Measurements from ENCODE around the gene SMPDL3B. TPM values are rescaled to one million over a fixed set of nuclear protein-coding genes. Genes with fewer than 3 reads are reported as not detected.

The SMPDL3B gene
- total and polyA plus RNA-seq, 2 of the 4 experiments (the other 2 are of a cell fraction) = not detected

DNA sequence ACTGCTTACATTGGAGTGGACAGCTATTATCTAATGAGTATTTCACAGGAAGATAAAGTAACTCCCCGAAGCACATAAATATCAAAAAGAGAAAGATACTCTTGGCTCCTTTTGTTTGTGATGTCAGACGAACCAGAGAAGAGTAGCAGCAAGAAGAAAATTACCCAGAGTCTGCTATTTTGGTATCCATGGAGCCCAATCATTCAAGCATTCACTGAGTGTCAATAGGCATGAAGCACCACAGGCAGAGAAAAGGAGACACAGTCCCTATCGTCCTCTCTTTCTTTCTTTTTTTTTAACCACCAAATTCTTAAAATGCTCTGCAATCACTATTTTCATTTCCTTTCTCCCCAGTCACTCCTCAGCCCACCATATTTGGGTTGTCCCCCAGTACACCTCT is 40.3 kb upstream of the SMPDL3B start:
- no TSS peak for BruUV-seq (replicated peaks)

More for the DNA sequence above, 40.3 kb upstream of the SMPDL3B start:
- Histone ChIP-seq H2AK9ac (replicated peaks; ENCODE audit: low read depth, low read length, poor library complexity) (no peak overlapping the region), H2BK120ac (ENCODE audit: low read depth, low read length) (no peak overlapping the region), H4K20me1 (ENCODE audit: insufficient read depth, low read length) (no peaks in the 10 kb centered on the region), H3K4ac (ENCODE audit: low read depth, low read length) (no peak overlapping the region), H2AK5ac (ENCODE audit: low read depth, low read length) (no peak overlapping the region), H4K91ac (ENCODE audit: insufficient read depth, low read depth, low read length) (no peak overlapping the region), H4K5ac (ENCODE audit: low read depth, low read length) (no peak overlapping the region), H3K9ac (ENCODE audit: low read depth, low read length) (no peak overlapping the region), H2BK5ac (ENCODE audit: low read depth, low read length, poor library complexity, severe bottlenecking) (no peak overlapping the region), H3K18ac (ENCODE audit: low read depth, low read length) (no peak overlapping the region), H3K9me3 (ENCODE audit: control insufficient read depth, insufficient read depth, low read length) (no peaks in the 10 kb centered on the region), H3K36me3 (ENCODE audit: control insufficient read depth, insufficient read depth, low read length) (peaks cover 24% of the 10 kb centered on the region), H3K56ac (ENCODE audit: extremely low read depth, insufficient read depth, low read length) (no peak overlapping the region), H2AFZ (replicated peaks; ENCODE audit: low read length, poor library complexity) (no peak overlapping the region), H3K79me1 (ENCODE audit: low read depth in 1 of 2, low read length in 2 of 2) (no peaks in the 10 kb centered on the region; a peak in 1 of 4 replicates), H3K27ac (ENCODE audit: insufficient read depth, low read length) (no peak overlapping the region), H3K9me1 (ENCODE audit: insufficient read depth, low read length) (no peaks in the 10 kb centered on the region), H4K8ac (ENCODE audit: low read depth in 2 of 2, low read length in 2 of 2) (no peak overlapping the region), H3K4me3 (ENCODE audit: insufficient read depth, low read depth, low read length) (no peak overlapping the region), H3K14ac (replicated peaks; ENCODE audit: low read depth, low read length) (no peak overlapping the region), H3K23ac (ENCODE audit: low read depth, low read length) (no peak overlapping the region), H3K27me3 (ENCODE audit: control insufficient read depth, insufficient read depth, low read length) (no peaks in the 10 kb centered on the region), H2BK20ac (ENCODE audit: low read depth, low read length) (no peak overlapping the region), H2BK15ac (ENCODE audit: low read depth, low read length) (no peak overlapping the region), H3K4me2 (ENCODE audit: low read depth, low read length) (no peak overlapping the region), H3K4me1 (ENCODE audit: control insufficient read depth, insufficient read depth, low read length) (no peaks in the 10 kb centered on the region)
- dilution Hi-C loops (cut with HindIII; ENCODE audit: low sequenced_read_pairs, unreplicated experiment) (no loop called here), intact Hi-C loops (cut with micrococcal nuclease) (no loop called here), in situ Hi-C loops (cut with MboI; ENCODE audit: low sequenced_read_pairs) (no loop called here)
- ATAC-seq (ENCODE audit: low read depth) = no peak
- WGBS, 2 experiments (ENCODE audit: extremely low coverage in 2 of 2, insufficient read length in 1 of 2) = 95 to 100% methylated on average over 1 to 2 of the region's 3 CpGs
- TF ChIP-seq, protein P1, sequence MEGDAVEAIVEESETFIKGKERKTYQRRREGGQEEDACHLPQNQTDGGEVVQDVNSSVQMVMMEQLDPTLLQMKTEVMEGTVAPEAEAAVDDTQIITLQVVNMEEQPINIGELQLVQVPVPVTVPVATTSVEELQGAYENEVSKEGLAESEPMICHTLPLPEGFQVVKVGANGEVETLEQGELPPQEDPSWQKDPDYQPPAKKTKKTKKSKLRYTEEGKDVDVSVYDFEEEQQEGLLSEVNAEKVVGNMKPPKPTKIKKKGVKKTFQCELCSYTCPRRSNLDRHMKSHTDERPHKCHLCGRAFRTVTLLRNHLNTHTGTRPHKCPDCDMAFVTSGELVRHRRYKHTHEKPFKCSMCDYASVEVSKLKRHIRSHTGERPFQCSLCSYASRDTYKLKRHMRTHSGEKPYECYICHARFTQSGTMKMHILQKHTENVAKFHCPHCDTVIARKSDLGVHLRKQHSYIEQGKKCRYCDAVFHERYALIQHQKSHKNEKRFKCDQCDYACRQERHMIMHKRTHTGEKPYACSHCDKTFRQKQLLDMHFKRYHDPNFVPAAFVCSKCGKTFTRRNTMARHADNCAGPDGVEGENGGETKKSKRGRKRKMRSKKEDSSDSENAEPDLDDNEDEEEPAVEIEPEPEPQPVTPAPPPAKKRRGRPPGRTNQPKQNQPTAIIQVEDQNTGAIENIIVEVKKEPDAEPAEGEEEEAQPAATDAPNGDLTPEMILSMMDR (conservative IDR thresholded peaks at IDR 0.05; ENCODE audit: low read depth, low read length) = no peak
- TF ChIP-seq, protein P2, sequence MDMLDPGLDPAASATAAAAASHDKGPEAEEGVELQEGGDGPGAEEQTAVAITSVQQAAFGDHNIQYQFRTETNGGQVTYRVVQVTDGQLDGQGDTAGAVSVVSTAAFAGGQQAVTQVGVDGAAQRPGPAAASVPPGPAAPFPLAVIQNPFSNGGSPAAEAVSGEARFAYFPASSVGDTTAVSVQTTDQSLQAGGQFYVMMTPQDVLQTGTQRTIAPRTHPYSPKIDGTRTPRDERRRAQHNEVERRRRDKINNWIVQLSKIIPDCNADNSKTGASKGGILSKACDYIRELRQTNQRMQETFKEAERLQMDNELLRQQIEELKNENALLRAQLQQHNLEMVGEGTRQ (IDR thresholded peaks at IDR 0.05; ENCODE audit: low read depth, low read length) = no peak
- no peak for TF ChIP-seq MXI1 (IDR thresholded peaks at IDR 0.05; ENCODE audit: borderline replicate concordance, low read depth, low read length)
- TF ChIP-seq, protein P3, sequence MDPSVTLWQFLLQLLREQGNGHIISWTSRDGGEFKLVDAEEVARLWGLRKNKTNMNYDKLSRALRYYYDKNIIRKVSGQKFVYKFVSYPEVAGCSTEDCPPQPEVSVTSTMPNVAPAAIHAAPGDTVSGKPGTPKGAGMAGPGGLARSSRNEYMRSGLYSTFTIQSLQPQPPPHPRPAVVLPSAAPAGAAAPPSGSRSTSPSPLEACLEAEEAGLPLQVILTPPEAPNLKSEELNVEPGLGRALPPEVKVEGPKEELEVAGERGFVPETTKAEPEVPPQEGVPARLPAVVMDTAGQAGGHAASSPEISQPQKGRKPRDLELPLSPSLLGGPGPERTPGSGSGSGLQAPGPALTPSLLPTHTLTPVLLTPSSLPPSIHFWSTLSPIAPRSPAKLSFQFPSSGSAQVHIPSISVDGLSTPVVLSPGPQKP (IDR thresholded peaks at IDR 0.05; ENCODE audit: borderline replicate concordance, low read depth, low read length) = no peak
- TF ChIP-seq RCOR1 (IDR thresholded peaks at IDR 0.05; ENCODE audit: insufficient replicate concordance, low read length) = no peak
- no peak for TF ChIP-seq FOS (IDR thresholded peaks at IDR 0.05; ENCODE audit: low read depth, low read length)
- no peak for TF ChIP-seq MAZ (IDR thresholded peaks at IDR 0.05; ENCODE audit: borderline replicate concordance, low read depth, low read length)
- CTCF ChIA-PET = no interaction called here
- POLR2A ChIA-PET (ENCODE audit: unreplicated experiment) = no interaction called here
- DNase-seq = no peak

All from IMR-90 (cell line).